Measurements from ENCODE around the gene OSBPL8. TPM values are rescaled to one million over a fixed set of nuclear protein-coding genes. Genes with fewer than 3 reads are reported as not detected.
A peak's percentile ranks its signal among the peaks of the same experiment; 100 is the strongest.

OSBPL8 gene
- total and polyA plus RNA-seq, 7 donors = 7.6 to 64.3 (median 44.8) TPM

- intact Hi-C loops (cut with DNase I) = loop anchor here (1.0 to 5.0 kb wide), 2 partner anchors 211 to 477 kb away; partner anchors contain the start of genes BBS10 and NAP1L1
These were observed 729 bp downstream of the OSBPL8 start for GRCh38 chr12:76558684-76559399.

GRCh38 chr12:76556368-76556767 lies 3.2 kb downstream of the OSBPL8 start:
- intact Hi-C loops (cut with DNase I) = loop anchor here (5.0 kb wide), 1 partner anchor 474 kb away; the partner anchor contains the start of gene NAP1L1

More at GRCh38 chr12:76558684-76559399, 729 bp downstream of the OSBPL8 start:
- no peaks in the 10 kb centered on the region for H3K36me3 ChIP-seq
- peak overlapping the region; percentile 72 to 90 (median 80) for H3K4me3 ChIP-seq
- peak; percentile 68 for DNase-seq
- H3K4me1 ChIP-seq = peaks cover 0 to 23% (median 14%) of the 10 kb centered on the region in 4 donors
- 0 to 1% methylated on average over 33 of the region's 33 CpGs for WGBS, 2 donors
- peak overlapping the region; percentile 90 to 93 (median 92) for H3K27ac ChIP-seq
- no peaks in the 10 kb centered on the region for H3K9me3 ChIP-seq
- no peak for TF ChIP-seq POLR2AphosphoS5 (IDR thresholded peaks at IDR 0.05)
- TF ChIP-seq, protein P1, sequence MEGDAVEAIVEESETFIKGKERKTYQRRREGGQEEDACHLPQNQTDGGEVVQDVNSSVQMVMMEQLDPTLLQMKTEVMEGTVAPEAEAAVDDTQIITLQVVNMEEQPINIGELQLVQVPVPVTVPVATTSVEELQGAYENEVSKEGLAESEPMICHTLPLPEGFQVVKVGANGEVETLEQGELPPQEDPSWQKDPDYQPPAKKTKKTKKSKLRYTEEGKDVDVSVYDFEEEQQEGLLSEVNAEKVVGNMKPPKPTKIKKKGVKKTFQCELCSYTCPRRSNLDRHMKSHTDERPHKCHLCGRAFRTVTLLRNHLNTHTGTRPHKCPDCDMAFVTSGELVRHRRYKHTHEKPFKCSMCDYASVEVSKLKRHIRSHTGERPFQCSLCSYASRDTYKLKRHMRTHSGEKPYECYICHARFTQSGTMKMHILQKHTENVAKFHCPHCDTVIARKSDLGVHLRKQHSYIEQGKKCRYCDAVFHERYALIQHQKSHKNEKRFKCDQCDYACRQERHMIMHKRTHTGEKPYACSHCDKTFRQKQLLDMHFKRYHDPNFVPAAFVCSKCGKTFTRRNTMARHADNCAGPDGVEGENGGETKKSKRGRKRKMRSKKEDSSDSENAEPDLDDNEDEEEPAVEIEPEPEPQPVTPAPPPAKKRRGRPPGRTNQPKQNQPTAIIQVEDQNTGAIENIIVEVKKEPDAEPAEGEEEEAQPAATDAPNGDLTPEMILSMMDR (IDR thresholded peaks at IDR 0.05) = no peak
- no peak for TF ChIP-seq POLR2A (IDR thresholded peaks at IDR 0.05)
- TF ChIP-seq EP300 (IDR thresholded peaks at IDR 0.05) = no peak
- no peaks in the 10 kb centered on the region for H3K27me3 ChIP-seq

DNA sequence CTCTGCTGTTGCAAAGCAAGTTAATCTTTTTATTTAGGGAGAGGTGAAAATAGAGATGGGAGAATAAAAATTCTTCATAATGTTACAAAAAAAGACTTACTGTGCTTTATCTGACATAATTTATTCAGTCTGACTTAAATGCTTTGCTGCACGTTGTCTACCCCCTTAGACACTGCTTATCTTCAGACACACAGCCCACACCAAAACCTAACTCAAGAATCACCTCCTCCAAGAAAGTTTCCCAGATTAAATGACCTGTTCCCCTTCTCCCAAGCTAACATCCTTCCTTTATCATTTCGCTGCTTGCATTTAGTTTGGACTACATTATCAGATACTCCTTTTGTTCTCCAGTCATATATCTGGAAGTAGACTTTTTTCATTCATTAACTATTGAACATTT lies 3.8 kb downstream of the OSBPL8 start:
- no peaks in the 10 kb centered on the region for H3K36me3 ChIP-seq
- intact Hi-C loops (cut with DNase I) = loop anchor here (5.0 kb wide), 1 partner anchor 473 kb away; the partner anchor contains the start of gene NAP1L1
- no peak overlapping the region for H3K4me3 ChIP-seq
- H3K9me3 ChIP-seq = no peaks in the 10 kb centered on the region
- no peaks in the 10 kb centered on the region for H3K27me3 ChIP-seq
- WGBS, 2 donors = 89 to 94% methylated on average over 2 of the region's 2 CpGs
- H3K27ac ChIP-seq = no peak overlapping the region
- H3K4me1 ChIP-seq = peaks cover 0 to 38% (median 14%) of the 10 kb centered on the region in 4 donors
- TF ChIP-seq POLR2A (IDR thresholded peaks at IDR 0.05) = no peak
- TF ChIP-seq, protein P1 (IDR thresholded peaks at IDR 0.05) = no peak
- DNase-seq = no peak

More at GRCh38 chr12:76556368-76556767, 3.2 kb downstream of the OSBPL8 start:
- H3K4me1 ChIP-seq = peaks cover 0 to 36% (median 14%) of the 10 kb centered on the region in 4 donors
- TF ChIP-seq POLR2AphosphoS5 (IDR thresholded peaks at IDR 0.05) (no peak), POLR2A (IDR thresholded peaks at IDR 0.05) (no peak), EP300 (IDR thresholded peaks at IDR 0.05) (no peak)
- TF ChIP-seq, protein P1 (IDR thresholded peaks at IDR 0.05) = no peak
- no peaks in the 10 kb centered on the region for H3K27me3 ChIP-seq
- no peak overlapping the region for H3K27ac ChIP-seq
- H3K9me3 ChIP-seq = no peaks in the 10 kb centered on the region
- no peak overlapping the region for H3K4me3 ChIP-seq
- DNase-seq = no peak
- WGBS, 2 donors = 92 to 96% methylated on average over 4 of the region's 4 CpGs
- H3K36me3 ChIP-seq = no peaks in the 10 kb centered on the region

DNA sequence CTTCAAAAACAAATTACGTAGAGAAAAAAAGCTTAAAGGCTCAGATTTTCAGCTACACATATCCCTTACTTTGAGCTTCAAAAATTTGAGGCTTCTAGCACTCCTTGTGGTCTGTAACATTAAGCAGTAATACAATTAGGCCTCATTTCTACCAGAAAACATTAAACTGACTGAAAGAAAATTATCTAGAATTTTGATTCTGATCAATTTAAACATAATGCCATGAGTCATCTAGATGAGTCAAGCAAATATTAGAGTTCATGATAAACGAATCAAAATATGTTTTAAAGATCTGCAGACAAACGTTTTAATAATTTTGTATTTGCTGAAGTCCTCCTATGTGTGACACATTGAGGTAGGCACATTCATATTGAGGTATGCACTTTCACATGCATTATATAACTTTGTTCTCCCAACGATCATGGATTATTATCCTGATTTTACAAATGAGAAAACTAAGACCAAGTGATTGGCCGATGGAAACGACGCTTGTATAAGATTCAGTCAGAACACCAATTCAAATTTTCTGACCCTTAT lies 4.3 kb downstream of the OSBPL8 start:
- intact Hi-C loops (cut with DNase I) = loop anchor here (5.0 kb wide), 1 partner anchor 473 kb away; the partner anchor contains the start of gene NAP1L1
- Histone ChIP-seq H3K36me3 (no peaks in the 10 kb centered on the region), H3K27me3 (no peaks in the 10 kb centered on the region), H3K9me3 (no peaks in the 10 kb centered on the region), H3K27ac (no peak overlapping the region), H3K4me1 (peaks cover 0 to 38% (median 14%) of the 10 kb centered on the region in 4 donors), H3K4me3 (no peak overlapping the region)
- TF ChIP-seq EP300 (IDR thresholded peaks at IDR 0.05) (no peak), POLR2AphosphoS5 (IDR thresholded peaks at IDR 0.05) (no peak), POLR2A (IDR thresholded peaks at IDR 0.05) (no peak)
- TF ChIP-seq, protein P1 (IDR thresholded peaks at IDR 0.05) = no peak
- no peak for DNase-seq
- 84 to 88% methylated on average over 7 of the region's 7 CpGs for WGBS, 2 donors

Measured in sigmoid colon (tissue), 7 donors.